Kasumi-1 (cell line): ENCODE measurements around the gene TMEM61.
"Not testable (repeated sequence)": the region's sequence is repeated elsewhere in the genome, so short reads cannot be mapped to it uniquely, and the experiment has no call there.

Experiments used
- DNase-seq, 2 experiments: peaks; one replicate each; lab custom pipeline; 2025; lab: John Stamatoyannopoulos, UW

The TMEM61 gene

DNA sequence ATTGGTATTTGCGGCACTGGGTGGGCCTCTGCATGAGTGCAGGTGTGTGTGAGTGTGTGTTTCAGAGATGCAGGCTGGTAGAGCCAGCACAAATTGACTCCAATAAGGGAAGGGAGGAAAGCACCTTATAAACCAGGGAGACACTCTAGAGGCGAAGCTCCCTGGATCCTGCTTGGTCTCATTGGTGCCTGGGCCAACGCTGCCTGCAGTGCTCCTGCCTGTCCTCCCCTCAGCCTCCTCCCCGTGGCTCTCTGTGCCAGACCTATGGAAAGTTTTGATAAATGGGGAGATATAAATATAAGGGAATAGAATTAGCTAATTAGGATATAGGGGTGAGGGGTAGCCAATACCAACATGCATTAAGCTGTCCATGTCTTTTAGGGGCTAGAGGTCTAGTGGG is 20.9 kb downstream of the TMEM61 start:
- DNase-seq = no peak

DNA sequence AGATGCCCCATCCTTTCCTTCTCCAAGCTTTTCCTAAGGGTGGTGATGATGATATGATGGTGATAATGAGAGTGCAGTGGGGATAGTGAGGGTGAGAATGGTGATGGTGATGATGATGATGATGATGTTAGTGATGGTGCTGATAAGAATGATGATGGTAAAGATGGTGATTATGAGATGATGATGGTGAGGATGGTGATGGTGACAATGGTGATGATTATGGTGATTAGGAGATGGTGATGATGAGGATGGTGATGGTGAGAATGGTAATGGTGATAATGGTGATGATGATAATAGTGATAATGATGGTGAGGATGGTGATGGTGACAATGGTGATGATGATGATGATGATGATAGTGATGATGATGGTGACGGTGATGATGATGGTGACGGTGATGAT is 22.3 kb downstream of the TMEM61 start:
- DNase-seq = no peak

DNA sequence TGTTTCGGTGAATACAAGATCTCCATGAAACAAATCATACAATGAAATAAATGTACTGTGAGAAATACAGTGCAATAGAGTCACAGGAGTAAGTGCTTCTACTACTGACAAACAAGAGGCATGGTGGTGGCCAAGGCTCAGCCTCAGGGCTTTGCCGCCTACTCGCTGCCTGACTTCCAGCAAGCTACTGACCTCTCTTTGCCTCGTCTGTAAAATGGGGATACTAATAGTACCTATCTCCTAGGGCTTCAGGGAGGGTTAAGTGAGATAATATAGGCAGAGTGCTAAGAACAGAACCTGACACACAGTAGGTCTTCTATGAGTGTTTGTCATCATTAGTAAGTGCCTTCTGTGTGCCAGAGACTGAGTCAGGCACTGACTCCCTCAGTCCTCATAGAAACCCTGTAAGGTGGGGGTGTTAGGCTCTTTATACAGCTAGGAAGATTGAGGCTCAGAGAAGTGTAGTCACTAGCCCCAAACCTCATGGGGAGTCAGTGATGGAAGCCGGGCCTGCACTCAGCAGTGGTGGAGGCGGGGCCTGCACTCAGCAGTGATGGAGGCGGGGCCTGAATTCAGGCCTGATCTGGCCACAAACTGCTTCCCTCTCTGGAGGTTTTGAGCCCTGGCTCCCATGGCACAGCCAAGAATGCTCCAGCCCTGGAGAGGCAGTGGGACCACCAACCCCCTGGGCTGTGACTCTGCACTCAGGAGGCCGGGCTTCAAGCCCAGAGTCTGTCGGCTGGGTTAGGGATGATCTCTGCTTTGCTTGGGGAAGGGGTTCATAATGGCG is 25.1 kb downstream of the TMEM61 start:
- no peak for DNase-seq

DNA sequence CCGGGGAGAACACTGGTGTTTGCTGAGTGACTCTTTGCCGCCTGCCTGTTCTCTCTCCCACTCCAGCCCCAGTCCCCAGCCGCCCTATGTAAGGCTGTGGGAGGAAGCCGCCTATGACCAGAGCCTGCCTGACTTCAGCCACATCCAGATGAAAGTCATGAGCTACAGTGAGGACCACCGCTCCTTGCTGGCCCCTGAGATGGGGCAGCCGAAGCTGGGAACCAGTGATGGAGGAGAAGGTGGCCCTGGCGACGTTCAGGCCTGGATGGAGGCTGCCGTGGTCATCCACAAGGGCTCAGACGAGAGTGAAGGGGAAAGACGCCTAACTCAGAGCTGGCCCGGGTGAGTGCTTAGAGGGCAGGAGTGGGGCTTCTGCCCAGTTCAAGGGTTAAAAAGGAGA is 26.5 kb downstream of the TMEM61 start:
- no peak for DNase-seq

DNA sequence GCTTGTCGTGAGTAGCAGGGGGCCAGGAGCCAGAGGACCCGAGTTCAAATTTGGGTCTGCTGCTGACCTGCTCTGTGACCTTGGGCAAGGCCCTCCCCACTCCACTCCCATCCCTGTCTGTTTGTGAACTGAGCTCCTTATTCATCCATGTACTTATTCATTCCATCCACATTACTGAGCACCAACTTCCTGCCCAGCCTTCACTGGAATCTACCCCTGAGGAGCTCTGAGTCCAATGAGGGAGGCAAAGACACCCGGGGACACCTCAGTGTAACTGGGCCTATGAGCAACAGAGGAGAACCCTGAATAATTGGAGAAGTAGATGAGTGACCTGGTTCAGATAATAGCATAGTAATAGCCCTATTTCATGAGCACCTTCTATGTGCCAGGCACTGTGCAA is 27.2 kb downstream of the TMEM61 start:
- no peak for DNase-seq

DNA sequence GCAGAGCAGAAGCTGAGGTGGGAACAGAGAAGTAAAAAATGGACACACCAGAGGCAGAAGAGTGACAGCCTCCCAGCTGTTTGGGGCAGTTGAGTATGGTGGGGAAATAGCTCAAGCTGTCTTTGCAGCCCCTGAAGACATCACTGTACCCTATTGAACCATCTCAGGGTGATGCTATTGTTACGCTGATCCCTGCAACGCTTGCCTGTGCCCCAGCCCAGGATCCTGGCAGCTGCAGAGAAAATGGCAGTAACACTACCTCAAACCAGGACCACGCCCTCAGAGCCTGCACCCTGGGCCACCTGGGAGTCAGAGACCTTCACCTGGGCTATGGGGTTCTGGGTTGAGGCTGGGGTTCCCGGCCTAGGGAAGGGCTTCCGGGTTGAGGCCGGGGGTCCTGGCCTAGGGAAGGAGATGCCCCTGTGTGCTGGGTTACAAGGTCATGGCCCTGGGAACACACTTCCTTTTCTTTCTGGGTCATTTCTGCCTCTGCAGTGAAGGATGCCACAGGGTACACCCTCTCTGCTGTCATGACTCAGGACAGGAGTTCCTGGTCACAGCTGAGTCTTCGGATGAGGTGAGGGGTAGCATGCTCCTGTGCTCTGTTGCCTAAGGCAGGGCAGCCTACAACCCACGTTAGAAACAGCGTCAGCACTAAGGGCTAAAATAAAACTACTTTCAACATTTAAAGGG is 29.9 kb downstream of the TMEM61 start:
- DNase-seq = no peak

DNA sequence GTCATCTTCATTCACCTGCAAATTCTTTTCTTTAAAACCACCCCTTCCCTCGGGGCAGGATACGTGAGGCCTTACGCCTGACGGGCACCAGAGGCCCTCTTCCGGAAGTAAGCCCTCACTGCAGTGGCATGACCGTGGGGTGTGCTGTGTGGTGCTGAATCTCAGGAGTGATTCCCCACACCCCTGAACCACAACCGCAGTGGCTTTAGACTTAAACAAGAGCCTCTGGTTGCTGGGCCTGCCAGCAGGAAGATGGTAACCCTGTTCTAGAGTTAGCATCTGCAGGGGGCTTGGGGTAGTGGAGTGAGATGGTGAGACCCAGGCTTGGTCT is 30.4 kb downstream of the TMEM61 start:
- DNase-seq = no peak

DNA sequence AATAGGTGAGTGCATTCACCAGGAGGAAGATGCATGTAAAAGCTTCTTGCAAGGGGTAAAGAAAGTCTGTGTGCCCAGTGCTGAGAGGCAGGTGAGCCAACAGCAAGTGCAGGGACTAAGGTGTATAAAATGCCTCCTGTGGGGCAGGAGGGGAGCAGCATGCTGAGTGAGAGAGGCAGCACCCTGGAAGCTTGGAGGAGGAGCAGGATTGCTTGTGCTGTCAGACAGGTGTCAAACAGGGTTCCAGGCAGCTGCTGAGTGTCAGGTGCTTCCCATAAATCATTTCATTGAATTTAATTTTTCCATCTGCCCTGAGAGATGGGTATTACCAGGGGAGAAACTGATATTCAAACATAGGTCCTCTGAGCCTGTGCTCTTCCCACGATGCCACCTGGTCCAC is 32.2 kb downstream of the TMEM61 start:
- DNase-seq = no peak

DNA sequence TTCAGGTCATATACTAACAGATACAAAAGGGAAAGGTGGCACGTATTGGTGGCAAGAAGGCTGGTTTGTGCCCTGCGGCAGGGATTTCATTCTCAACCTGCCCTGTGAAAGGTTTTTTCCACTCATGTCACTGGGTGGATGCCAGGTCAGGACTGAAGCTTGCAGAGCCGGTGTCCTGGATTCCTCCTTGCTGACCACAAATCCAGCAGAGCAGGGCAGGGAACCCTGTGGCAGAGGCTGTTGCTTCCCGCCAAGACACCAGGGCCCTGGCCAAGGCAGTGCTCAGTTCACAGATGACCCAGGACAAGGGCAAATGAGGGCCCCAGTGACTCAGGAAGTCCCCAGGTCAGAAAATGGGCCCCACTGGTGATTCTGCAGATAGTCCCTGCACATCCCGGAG is 34.7 kb downstream of the TMEM61 start:
- no peak for DNase-seq

DNA sequence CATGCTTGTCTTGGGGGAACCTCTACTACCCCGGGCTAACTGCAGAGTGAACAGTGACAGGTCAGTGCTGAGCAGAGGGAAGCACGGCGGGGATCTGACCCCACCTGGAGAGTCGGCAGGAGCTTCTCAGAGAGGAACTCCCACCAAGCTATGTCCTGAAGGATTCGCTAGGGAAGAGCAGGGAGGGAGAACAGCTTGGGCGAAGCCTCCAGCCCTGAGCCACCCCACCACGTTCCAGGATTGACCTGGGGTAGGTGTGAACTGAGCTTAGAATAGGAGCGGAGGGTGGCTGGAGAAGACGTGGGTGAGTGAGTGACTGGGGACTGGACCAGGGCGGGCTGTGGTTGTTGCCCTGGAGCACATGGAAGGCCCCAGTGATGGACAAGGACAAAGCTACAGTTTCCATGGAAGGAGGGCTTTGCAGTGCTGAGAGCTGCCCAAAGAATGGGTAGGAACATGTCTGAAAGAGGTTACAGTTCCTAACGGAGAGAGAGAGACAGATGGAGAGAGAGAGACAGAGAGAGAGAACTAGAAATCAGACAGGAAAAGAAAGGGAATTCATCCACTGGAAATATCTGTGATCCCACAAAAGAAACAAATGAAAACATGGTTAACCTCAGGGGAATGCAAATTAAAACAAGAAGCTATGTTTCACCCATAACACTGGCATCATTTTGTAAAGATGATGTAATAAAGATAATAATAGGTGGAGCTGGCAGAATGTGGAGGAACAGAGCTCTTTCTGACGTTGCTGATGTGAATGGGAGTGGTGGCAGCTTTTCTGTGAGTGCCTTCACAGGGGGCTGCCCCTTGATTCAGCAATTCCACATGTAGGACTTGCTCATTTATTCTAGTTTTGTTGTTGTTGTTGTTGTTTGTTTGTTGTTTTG is 35.5 kb downstream of the TMEM61 start:
- DNase-seq = no peak

DNA sequence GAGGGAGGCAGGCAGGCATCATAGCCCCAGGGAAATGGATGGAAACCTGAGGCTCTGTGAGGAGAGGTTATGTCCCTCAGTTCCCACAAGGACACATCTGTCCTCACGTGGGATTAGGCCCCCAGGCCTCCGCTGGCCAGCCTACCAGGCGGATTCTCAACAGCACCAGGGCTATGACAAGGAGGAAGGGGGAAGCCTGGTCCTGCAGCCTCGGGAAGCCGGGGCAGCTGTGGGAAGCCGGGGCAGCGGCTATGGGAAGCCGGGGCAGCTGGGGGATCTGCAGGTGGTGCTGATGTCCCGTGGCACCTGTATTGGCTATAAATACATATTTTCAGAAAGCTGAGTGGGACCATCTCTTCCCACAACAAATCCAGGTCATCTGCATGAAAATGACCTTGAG is 38.0 kb downstream of the TMEM61 start:
- no peak for DNase-seq

DNA sequence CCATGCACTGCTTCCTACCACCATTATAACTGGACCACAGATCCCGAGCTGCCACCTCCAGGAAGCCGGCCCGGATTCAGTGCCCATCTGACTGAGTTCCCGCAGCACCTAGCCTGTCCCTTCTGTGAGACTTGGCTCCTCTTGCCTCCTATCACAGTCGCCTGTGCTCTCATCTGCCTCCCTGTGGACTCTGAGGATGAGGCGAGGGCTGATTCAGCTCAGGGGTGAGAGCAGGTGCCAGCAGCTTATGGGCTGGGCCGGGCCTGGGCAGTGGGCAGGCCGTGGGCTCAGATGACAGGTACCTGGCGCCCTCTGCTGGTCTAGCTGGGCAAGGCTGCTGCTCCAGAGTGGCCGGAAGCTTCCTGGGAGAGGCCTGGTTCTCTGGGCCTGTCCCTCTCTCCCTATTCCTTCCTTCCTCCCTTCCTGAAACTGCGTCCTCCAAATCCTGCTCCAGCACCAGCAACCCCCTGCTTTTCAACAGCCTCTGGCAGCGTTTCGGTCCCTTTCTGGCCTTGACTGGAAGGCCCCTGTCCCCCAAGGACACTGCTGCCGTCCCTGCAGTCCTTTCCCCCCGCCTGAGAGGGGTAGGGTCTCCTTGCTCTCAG is 41.6 kb downstream of the TMEM61 start:
- DNase-seq = peak; percentile 71 to 73

DNA sequence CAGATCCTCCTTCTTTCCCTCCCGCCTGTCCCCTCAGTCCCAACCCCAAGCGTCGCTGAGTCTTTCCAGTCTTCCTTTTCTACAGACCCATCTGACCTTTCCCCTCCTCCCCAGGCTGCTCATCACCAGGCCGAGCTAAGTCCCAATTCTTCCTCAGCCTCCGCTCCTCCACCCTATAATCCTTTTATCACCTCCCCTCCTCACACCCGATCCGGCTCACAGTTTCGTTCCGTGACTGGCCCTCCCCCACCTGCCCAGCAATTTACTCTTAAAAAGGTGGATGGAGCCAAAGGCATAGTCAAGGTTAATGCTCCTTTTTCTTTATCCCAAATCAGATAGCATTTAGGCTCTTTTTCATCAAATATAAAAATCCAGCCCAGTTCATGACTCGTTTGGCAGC is 43.7 kb downstream of the TMEM61 start:
- not testable (repeated sequence) for DNase-seq

DNA sequence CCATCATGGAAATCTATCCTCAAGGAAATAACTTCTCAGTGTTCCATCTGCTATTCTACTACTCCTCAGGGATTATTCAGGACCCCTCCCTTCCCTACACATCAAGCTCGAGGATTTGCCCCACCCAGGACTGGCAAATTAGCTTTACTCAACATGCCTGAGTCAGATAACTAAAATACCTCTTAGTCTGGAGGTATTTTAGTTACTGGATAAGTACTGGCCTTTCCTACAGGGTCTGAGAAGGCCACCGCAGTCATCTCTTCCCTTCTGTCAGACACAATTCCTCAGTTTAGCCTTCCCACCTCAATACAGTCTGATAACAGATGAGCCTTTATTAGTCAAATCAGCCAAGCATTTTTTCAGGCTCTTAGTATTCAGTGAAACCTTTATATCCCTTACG is 46.3 kb downstream of the TMEM61 start:
- not testable (repeated sequence) for DNase-seq

DNA sequence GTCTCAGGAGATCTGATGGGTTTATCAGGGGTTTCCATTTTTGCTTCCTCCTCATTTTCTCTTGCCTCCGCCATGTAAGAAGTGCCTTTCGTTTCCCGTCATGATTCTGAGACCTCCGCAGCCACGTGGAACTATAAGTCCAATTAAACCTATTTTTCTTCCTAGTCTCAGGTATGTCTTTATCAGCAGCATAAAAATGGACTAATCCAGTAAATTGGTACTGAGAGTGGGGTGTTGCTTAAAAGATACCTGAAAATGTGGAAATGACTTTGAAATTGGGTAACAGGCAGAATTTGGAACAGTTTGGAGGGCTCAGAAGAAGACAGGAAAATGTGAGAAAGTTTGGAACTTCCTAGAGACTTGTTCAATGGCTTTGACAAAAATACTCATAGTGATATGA is 50.7 kb downstream of the TMEM61 start:
- not testable (repeated sequence) for DNase-seq

DNA sequence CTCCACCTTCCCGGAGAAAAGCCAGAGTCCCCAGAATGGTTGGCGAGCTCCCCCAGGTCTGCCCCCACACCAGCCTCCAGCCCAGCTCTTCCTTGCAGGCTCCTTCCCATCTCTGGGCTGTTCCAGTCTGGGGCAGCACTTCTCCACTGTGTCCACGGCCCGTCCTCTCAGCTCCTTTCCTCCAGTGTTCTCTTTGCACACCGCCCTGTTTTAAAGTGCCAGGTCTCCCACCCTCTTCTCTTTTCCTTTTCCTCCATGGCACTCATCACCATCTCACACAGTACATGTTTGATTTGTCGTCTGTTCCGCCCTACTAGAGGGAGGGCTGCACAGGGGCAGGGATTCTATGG is 52.8 kb downstream of the TMEM61 start:
- DNase-seq = no peak

DNA sequence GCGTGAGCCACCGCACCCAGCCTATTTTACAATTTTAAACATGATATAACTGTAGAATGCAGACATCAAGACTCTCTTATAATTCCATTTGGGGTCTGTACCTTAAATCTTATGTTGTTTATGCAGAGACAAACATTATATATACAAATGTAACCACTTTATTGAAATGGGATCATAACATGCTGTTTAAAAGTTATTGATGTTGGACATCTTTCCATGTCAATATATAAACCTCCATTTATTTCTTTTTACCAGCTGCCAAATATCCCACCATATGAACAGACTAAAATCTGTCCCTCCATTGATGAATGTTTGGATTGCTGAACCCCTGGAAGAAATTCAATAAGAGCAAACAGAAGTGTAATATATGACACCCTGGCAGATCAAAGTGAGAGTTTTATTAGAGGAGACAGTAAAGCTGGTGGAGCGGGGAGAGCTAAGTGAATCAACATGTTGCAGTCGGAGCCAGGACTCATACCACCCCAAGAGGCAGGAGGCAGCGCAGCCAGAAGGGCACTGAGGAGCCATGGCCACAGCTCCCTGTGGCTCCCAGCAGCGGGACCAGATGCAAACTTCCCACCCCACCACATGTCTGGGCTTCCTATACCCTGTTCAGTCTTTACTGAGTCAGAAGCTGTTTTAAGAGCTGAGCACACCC is 54.2 kb downstream of the TMEM61 start:
- no peak for DNase-seq

DNA sequence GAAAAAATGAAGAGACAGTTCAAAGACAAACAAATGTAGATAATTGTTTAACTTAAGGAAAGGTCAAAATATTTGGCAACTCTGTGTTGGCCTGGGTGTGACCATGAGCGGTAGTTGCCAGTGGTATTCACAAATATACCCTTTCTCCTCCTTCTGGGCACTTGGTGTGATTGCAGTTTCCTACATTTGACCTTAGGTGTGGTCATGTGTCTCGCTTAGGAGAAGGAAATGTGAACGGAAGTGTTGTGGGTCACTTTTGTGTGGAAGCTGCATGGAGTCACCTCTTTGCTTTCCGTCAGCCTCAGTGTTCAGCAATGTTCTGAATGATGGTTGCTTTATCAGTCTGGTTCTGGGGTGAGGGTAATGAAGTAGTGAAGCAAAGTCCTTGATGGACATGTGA is 55.5 kb downstream of the TMEM61 start:
- no peak for DNase-seq

DNA sequence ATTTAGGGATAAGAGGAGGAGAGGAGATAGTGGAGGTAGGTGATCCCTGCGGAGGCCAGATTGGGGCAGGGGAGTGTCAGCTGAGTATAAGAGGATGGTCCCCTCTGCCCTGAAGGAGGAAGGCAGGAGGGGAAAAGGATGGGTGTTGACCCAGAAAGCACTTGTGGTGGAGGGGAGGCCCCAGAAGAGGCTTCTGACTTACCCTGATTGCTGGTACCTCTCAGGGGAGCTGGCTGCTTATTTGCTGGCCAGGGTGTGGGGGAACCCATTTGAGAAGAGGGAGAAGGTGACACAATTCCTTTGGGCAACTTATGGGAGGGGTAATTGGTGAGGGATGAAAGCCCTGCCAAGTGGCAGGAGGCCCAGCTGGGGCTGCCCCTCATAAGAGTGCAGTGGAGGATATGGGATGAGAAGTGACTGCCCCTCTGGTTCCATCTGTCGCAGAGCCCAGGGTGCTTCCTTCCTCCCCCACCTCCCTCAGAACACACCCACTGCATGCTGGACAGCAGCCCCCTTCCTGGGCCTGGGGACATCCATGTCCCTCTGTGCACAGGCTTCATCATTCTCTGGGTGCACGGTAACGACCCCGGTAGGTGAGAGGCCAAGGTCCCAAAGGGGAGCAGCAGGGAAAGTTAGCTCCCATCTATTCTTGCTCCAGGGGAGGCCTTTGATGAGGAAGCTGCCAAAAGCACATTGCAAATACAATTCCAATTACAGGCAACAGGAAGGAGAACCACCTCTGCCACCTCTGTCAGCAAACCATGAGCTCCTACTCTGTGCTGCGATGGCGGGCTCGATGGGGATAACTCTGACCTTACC is 57.5 kb downstream of the TMEM61 start:
- DNase-seq = no peak

DNA sequence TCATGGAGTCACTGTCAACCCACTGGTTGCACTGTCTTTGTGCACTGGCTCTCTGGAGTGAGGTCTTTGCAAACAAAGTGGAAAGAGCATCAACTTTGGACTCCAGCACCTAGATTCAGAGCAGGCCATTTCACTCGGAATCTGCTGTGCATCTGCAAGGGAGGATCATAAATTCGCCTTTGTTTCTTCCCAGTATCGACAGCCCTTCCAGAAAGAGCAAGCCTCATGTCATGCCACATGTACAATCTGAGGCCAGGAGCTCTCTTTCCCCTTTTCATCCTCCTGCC is 58.1 kb downstream of the TMEM61 start:
- no peak for DNase-seq

DNA sequence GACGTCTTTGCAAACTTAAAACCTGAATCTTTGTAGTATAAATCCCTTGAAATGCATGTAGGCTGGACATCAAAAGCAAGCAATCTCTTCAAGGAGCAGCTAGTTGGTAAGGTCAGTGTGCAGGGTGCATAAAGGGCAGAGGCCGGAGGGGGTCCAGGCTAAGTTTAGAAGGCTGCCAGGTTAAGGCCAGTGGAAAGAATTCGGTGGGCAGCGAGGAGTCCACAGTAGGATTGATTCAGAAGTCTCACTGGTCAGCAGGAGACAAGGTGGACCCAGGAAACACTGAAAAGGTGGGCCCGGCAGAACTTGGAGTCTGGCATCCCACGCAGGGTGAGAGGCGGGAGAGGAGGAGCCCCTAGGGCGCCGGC is 58.5 kb downstream of the TMEM61 start:
- no peak for DNase-seq
